ENCODE data around the gene NDC80.

- TF ChIP-seq, protein P1, sequence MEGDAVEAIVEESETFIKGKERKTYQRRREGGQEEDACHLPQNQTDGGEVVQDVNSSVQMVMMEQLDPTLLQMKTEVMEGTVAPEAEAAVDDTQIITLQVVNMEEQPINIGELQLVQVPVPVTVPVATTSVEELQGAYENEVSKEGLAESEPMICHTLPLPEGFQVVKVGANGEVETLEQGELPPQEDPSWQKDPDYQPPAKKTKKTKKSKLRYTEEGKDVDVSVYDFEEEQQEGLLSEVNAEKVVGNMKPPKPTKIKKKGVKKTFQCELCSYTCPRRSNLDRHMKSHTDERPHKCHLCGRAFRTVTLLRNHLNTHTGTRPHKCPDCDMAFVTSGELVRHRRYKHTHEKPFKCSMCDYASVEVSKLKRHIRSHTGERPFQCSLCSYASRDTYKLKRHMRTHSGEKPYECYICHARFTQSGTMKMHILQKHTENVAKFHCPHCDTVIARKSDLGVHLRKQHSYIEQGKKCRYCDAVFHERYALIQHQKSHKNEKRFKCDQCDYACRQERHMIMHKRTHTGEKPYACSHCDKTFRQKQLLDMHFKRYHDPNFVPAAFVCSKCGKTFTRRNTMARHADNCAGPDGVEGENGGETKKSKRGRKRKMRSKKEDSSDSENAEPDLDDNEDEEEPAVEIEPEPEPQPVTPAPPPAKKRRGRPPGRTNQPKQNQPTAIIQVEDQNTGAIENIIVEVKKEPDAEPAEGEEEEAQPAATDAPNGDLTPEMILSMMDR (IDR thresholded peaks at IDR 0.05; ENCODE audit: low read depth, low read length): no peak
- TF ChIP-seq POLR2A (IDR thresholded peaks at IDR 0.05; ENCODE audit: extremely low read depth, insufficient read length): no peak
Observed at GRCh38 chr18:2554696-2555095, 16.7 kb upstream of the NDC80 start.

Measured in NB4 (cell line).